Breast epithelium (tissue), 4 donors: Measurements from ENCODE around the gene PRDM5. TPM values are rescaled to one million over a fixed set of nuclear protein-coding genes. Genes with fewer than 3 reads are reported as not detected.

ENCODE experiments used
- DNase-seq, 2 donors: peaks; one replicate each; pipeline ENCODE4 v3.0.0-alpha.2; 2019; ENCODE audit warnings: low spot score in 2 of 2
- H3K27ac ChIP-seq, 2 donors: fragments of 200-600 bp; sonication (generic) in 1 of 2; one replicate each; pipeline ENCODE4 v1.5.1; 2016 to 2019; ENCODE audit warnings: mild to moderate bottlenecking in 1 of 2
- H3K27me3 ChIP-seq, 2 donors: fragments of 200-600 bp; sonication (generic) in 1 of 2; one replicate each; pipeline versions ENCODE4 v1.5.1 to v1.6.0; 2017 to 2019; ENCODE audit warnings: control low read depth in 1 of 2, mild to moderate bottlenecking in 1 of 2
- H3K36me3 ChIP-seq: fragments of 200-600 bp; one replicate; pipeline ENCODE4 v1.5.1; 2019
- H3K4me1 ChIP-seq, 2 donors: fragments of 200-600 bp; sonication (generic); one replicate each; pipeline ENCODE4 v1.5.1; 2016 to 2019; ENCODE audit warnings: control low read depth in 1 of 2
- H3K4me3 ChIP-seq, 3 donors: fragments of 200-600 bp; sonication (generic); 1 replicate in 2 of 3; 2 replicates in 1 of 3; pipeline ENCODE4 v1.5.1; 2016 to 2019; ENCODE audit warnings: mild to moderate bottlenecking in 3 of 3, moderate library complexity in 2 of 3
- H3K9me3 ChIP-seq, 2 donors: fragments of 200-600 bp; sonication (generic) in 1 of 2; one replicate each; pipeline ENCODE4 v1.5.1; 2016 to 2019; ENCODE audit warnings: control low read depth in 1 of 2
- CTCF ChIP-seq, 3 donors: fragments of 450-650 bp; IDR thresholded peaks; one replicate each; pipeline ENCODE4 v1.5.1; 2016 to 2017; ENCODE audit warnings: antibody characterized with exemption in 3 of 3, mild to moderate bottlenecking in 3 of 3, moderate library complexity in 3 of 3
- POLR2A ChIP-seq: fragments of 450-650 bp; IDR thresholded peaks from one replicate; pipeline ENCODE4 v1.6.1; 2016; ENCODE audit warnings: antibody characterized with exemption, mild to moderate bottlenecking, moderate library complexity
- POLR2AphosphoS5 ChIP-seq, 3 donors: sonication (generic); formaldehyde crosslinking; IDR thresholded peaks; one replicate each; pipeline ENCODE4 v1.6.1; 2017; ENCODE audit warnings: antibody characterized with exemption in 3 of 3
- intact Hi-C: fragments of 100-400 bp; cut with DNase I; formaldehyde crosslinking; loops from one replicate; pipeline ENCODE4 v1.15.1; 2023; ENCODE audit warnings: low total_unique reads
- total RNA-seq, 3 donors: library from RNA; depleted of rRNA; stranded (reverse); fragments of >200 nt; gene quantifications; one replicate each; pipeline ENCODE4 v1.1.0, GENCODE V29; 2016

The PRDM5 gene
- total RNA-seq, 3 donors from 2014 or later, result 14.4 to 27.5 (median 24.9) TPM

GRCh38 chr4:120844528-120844921 is 78.0 kb downstream of the PRDM5 start:
- Histone ChIP-seq H3K9me3 (no peaks in the 10 kb centered on the region), H3K27ac (no peak overlapping the region), H3K36me3 (no peaks in the 10 kb centered on the region), H3K27me3 (no peaks in the 10 kb centered on the region), H3K4me3 (no peak overlapping the region), H3K4me1 (no peaks in the 10 kb centered on the region)
- no peak for DNase-seq
- no peak for TF ChIP-seq POLR2AphosphoS5 (IDR thresholded peaks at IDR 0.05)
- TF ChIP-seq POLR2A, result no peak
- TF ChIP-seq CTCF (IDR thresholded peaks at IDR 0.05), result no peak
- intact Hi-C loops, result no loop called here

GRCh38 chr4:120843849-120844527 is 78.5 kb downstream of the PRDM5 start:
- no peak for TF ChIP-seq POLR2A
- Histone ChIP-seq H3K36me3 (no peaks in the 10 kb centered on the region), H3K4me3 (no peak overlapping the region), H3K27ac (no peak overlapping the region), H3K27me3 (no peaks in the 10 kb centered on the region), H3K4me1 (no peaks in the 10 kb centered on the region), H3K9me3 (no peaks in the 10 kb centered on the region)
- no peak for DNase-seq
- intact Hi-C loops, result no loop called here

- H3K27ac ChIP-seq, result no peak overlapping the region
- intact Hi-C loops, result no loop called here
- H3K4me3 ChIP-seq, result no peak overlapping the region
These were observed 80.5 kb downstream of the PRDM5 start for GRCh38 chr4:120842031-120842430.

GRCh38 chr4:120841580-120841979 is 80.9 kb downstream of the PRDM5 start:
- Histone ChIP-seq H3K4me1 (no peaks in the 10 kb centered on the region), H3K27me3 (no peaks in the 10 kb centered on the region), H3K4me3 (no peak overlapping the region), H3K9me3 (no peaks in the 10 kb centered on the region), H3K27ac (no peak overlapping the region), H3K36me3 (no peaks in the 10 kb centered on the region)
- intact Hi-C loops, result no loop called here
- TF ChIP-seq CTCF (IDR thresholded peaks at IDR 0.05), result no peak
- TF ChIP-seq POLR2A, result no peak
- TF ChIP-seq POLR2AphosphoS5 (IDR thresholded peaks at IDR 0.05), result no peak
- DNase-seq, result no peak

More at GRCh38 chr4:120842031-120842430, 80.5 kb downstream of the PRDM5 start:
- H3K27me3 ChIP-seq, result no peaks in the 10 kb centered on the region
- no peaks in the 10 kb centered on the region for H3K9me3 ChIP-seq
- DNase-seq, result no peak
- no peaks in the 10 kb centered on the region for H3K36me3 ChIP-seq
- TF ChIP-seq CTCF (IDR thresholded peaks at IDR 0.05) (no peak), POLR2A (no peak), POLR2AphosphoS5 (IDR thresholded peaks at IDR 0.05) (no peak)
- H3K4me1 ChIP-seq, result no peaks in the 10 kb centered on the region

GRCh38 chr4:120839974-120840751 is 82.4 kb downstream of the PRDM5 start:
- H3K27ac ChIP-seq, result no peak overlapping the region
- DNase-seq, result no peak
- no peaks in the 10 kb centered on the region for H3K27me3 ChIP-seq
- H3K36me3 ChIP-seq, result no peaks in the 10 kb centered on the region
- TF ChIP-seq POLR2AphosphoS5 (IDR thresholded peaks at IDR 0.05) (no peak), POLR2A (no peak), CTCF (IDR thresholded peaks at IDR 0.05) (no peak)
- no peaks in the 10 kb centered on the region for H3K4me1 ChIP-seq
- no peak overlapping the region for H3K4me3 ChIP-seq
- intact Hi-C loops, result no loop called here
- no peaks in the 10 kb centered on the region for H3K9me3 ChIP-seq
